ENCODE measurements around the gene RBM47. TPM values are rescaled to one million over a fixed set of nuclear protein-coding genes. Genes with fewer than 3 reads are reported as not detected.
"Not testable (repeated sequence)": the region's sequence is repeated elsewhere in the genome, so short reads cannot be mapped to it uniquely, and the experiment has no call there.

Gene RBM47
- total RNA-seq, 1 donor from 2014 or later = 61.1 TPM

DNA sequence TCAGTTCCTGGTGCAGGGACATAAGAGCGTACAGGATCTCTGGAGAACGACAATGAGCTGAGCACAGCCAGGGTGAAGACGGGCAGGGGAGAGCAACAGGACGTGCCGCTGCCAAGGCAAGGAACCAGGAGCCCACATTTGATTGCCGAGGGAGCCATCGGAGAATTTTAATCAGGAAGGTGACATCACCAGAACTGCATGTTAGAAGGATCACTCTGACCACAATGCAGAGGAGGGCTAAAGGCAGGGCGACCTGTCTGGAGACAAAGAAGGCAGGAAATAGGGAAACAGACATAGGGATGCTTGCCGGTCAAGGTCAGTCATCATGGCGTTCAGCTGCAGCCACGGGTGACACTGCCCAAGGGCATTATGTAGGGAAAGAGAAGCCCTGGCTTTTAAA is 81.4 kb downstream of the RBM47 start:
- DNase-seq (ENCODE audit: extremely low spot score in 2 of 2) = no peak
- H3K9me3 ChIP-seq = no peaks in the 10 kb centered on the region
- H3K4me3 ChIP-seq = no peak overlapping the region
- H3K36me3 ChIP-seq = no peaks in the 10 kb centered on the region
- H3K27me3 ChIP-seq = no peaks in the 10 kb centered on the region
- no peak overlapping the region for H3K27ac ChIP-seq
- H3K4me1 ChIP-seq = peaks cover 5% of the 10 kb centered on the region
- intact Hi-C loops (cut with DNase I) = no loop called here
- no peak for TF ChIP-seq POLR2AphosphoS5 (IDR thresholded peaks at IDR 0.05; ENCODE audit: insufficient read depth in 1 of 2, low read depth in 1 of 2)
- TF ChIP-seq POLR2A (IDR thresholded peaks at IDR 0.05) = no peak
- TF ChIP-seq, protein P1, sequence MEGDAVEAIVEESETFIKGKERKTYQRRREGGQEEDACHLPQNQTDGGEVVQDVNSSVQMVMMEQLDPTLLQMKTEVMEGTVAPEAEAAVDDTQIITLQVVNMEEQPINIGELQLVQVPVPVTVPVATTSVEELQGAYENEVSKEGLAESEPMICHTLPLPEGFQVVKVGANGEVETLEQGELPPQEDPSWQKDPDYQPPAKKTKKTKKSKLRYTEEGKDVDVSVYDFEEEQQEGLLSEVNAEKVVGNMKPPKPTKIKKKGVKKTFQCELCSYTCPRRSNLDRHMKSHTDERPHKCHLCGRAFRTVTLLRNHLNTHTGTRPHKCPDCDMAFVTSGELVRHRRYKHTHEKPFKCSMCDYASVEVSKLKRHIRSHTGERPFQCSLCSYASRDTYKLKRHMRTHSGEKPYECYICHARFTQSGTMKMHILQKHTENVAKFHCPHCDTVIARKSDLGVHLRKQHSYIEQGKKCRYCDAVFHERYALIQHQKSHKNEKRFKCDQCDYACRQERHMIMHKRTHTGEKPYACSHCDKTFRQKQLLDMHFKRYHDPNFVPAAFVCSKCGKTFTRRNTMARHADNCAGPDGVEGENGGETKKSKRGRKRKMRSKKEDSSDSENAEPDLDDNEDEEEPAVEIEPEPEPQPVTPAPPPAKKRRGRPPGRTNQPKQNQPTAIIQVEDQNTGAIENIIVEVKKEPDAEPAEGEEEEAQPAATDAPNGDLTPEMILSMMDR (IDR thresholded peaks at IDR 0.05) = no peak

GRCh38 chr4:40547789-40548132 is 81.9 kb downstream of the RBM47 start:
- intact Hi-C loops (cut with DNase I) = no loop called here
- Histone ChIP-seq H3K27me3 (no peaks in the 10 kb centered on the region), H3K36me3 (no peaks in the 10 kb centered on the region), H3K9me3 (no peaks in the 10 kb centered on the region), H3K27ac (no peak overlapping the region), H3K4me3 (no peak overlapping the region), H3K4me1 (peaks cover 5% of the 10 kb centered on the region)
- no peak for DNase-seq (ENCODE audit: extremely low spot score in 2 of 2)
- TF ChIP-seq POLR2AphosphoS5 (IDR thresholded peaks at IDR 0.05; ENCODE audit: insufficient read depth in 1 of 2, low read depth in 1 of 2) = no peak
- no peak for TF ChIP-seq POLR2A (IDR thresholded peaks at IDR 0.05)
- TF ChIP-seq, protein P1 (IDR thresholded peaks at IDR 0.05) = no peak

DNA sequence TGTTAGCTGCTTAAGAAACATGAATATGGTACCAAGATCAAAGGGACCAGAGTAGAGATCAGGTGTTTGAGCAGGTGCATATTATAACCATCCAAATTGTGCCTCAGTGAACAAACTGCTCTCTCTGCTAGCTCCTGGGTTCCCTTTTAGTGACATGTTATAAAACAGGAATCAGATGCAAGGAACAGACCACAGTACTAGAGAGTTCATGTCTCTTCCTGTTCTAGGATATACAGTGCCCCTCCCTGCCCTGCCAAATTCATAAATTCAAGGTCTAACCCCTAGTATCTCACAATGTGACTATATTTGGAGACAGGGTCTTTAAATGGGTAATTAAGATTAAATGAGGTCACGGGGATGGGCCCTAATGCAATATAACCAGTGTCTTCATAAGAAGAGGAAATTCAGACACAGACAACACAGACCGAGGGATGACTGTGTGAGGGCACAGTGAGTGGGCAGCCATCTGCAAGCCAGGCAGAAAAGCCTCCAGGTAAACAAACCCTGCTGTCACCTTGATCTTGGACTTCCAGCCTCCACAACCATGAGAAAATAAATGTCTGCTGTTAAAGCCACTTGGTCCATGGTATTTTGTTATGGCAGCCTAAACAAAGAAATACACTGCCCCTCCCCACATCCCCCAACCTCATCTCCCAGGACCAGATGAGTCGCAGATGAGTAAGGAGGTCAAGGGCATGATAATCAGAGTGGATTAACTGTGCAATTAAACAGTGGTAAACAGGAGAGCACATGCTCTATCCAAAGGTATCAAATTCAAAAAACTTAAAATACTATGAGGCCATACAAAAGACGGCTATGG is 82.5 kb downstream of the RBM47 start:
- Histone ChIP-seq H3K4me3 (no peak overlapping the region), H3K36me3 (no peaks in the 10 kb centered on the region), H3K27ac (no peak overlapping the region), H3K27me3 (no peaks in the 10 kb centered on the region), H3K9me3 (no peaks in the 10 kb centered on the region), H3K4me1 (peaks cover 5% of the 10 kb centered on the region)
- DNase-seq (ENCODE audit: extremely low spot score in 2 of 2) = no peak
- TF ChIP-seq POLR2A (IDR thresholded peaks at IDR 0.05) (no peak), POLR2AphosphoS5 (IDR thresholded peaks at IDR 0.05; ENCODE audit: insufficient read depth in 1 of 2, low read depth in 1 of 2) (no peak)
- TF ChIP-seq, protein P1 (IDR thresholded peaks at IDR 0.05) = no peak
- intact Hi-C loops (cut with DNase I) = no loop called here

DNA sequence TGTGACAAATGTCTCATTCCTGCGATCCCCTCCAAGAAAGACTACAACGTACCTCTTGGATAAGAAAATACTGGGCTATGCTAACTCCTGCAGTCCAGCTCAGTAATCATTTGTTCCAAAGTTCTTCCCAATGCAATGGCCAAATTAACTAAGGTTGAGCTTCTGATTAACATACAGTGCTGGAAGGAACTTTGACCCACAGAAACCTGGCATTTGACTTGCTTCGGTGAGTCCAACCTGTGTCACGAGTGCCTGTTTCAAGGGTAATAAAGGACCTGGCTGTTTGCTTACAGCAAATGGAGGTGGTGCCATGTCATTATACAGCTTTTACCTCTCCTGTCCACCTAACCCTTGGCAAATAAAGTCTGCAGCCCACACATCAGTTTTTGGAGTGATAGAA is 83.2 kb downstream of the RBM47 start:
- intact Hi-C loops (cut with DNase I) = no loop called here
- Histone ChIP-seq H3K9me3 (no peaks in the 10 kb centered on the region), H3K36me3 (no peaks in the 10 kb centered on the region), H3K4me1 (peaks cover 5% of the 10 kb centered on the region), H3K27ac (no peak overlapping the region), H3K27me3 (no peaks in the 10 kb centered on the region), H3K4me3 (no peak overlapping the region)
- DNase-seq (ENCODE audit: extremely low spot score in 2 of 2) = no peak
- TF ChIP-seq POLR2A (IDR thresholded peaks at IDR 0.05) = no peak
- TF ChIP-seq, protein P1 (IDR thresholded peaks at IDR 0.05) = no peak
- no peak for TF ChIP-seq POLR2AphosphoS5 (IDR thresholded peaks at IDR 0.05; ENCODE audit: insufficient read depth in 1 of 2, low read depth in 1 of 2)

DNA sequence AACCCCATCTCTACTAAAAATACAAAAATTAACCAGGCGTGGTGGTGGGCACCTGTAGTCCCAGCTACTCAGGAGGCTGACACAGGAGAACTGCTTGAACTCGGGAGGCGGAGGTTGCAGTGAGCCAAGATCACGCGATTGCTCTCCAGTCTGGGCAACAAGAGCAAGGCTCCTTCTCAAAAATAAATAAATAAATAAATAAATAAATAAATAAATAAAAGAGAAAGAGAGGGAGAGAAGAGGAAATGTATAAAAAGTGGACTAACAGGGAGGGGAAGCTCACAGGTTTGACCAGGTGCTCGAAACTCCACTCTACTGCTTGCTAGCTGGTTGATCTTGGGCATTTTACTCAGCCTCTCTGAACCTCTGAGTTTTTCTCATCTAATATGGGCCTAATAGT is 84.2 kb downstream of the RBM47 start:
- DNase-seq (ENCODE audit: extremely low spot score in 2 of 2); H3K27me3 ChIP-seq; H3K27ac ChIP-seq; H3K36me3 ChIP-seq; intact Hi-C loops (cut with DNase I); H3K9me3 ChIP-seq; H3K4me3 ChIP-seq; H3K4me1 ChIP-seq: not testable (repeated sequence)

Measured in vagina (tissue), 2 donors.